Tibial nerve (tissue), 4 donors: ENCODE measurements around the gene CDH4. TPM values are rescaled to one million over a fixed set of nuclear protein-coding genes. Genes with fewer than 3 reads are reported as not detected.
"Not testable (repeated sequence)": the region's sequence is repeated elsewhere in the genome, so short reads cannot be mapped to it uniquely, and the experiment has no call there.

Experiments used
- DNase-seq, 2 donors: peaks; one replicate each; pipeline ENCODE4 v3.0.0-alpha.2; 2019; ENCODE audit warnings: low spot score in 2 of 2
- H3K27ac ChIP-seq, 4 donors: fragments of 200-600 bp; sonication (generic) in 3 of 4; one replicate each; pipeline ENCODE4 v1.5.1; 2017 to 2019; ENCODE audit warnings: mild to moderate bottlenecking in 1 of 4
- H3K27me3 ChIP-seq, 2 donors: fragments of 200-600 bp; sonication (generic) in 1 of 2; one replicate each; pipeline versions ENCODE4 v1.5.1 to v1.6.0; 2017 to 2019
- H3K36me3 ChIP-seq, 3 donors: fragments of 200-600 bp; sonication (generic); one replicate each; pipeline ENCODE4 v1.5.1; 2018 to 2019
- H3K4me1 ChIP-seq, 4 donors: fragments of 200-600 bp; sonication (generic) in 3 of 4; one replicate each; pipeline ENCODE4 v1.5.1; 2017 to 2019
- H3K4me3 ChIP-seq, 4 donors: fragments of 200-600 bp; sonication (generic) in 3 of 4; one replicate each; pipeline ENCODE4 v1.5.1; 2017 to 2019; ENCODE audit warnings: mild to moderate bottlenecking in 1 of 4, moderate library complexity in 1 of 4
- H3K9me3 ChIP-seq, 4 donors: fragments of 200-600 bp; sonication (generic) in 3 of 4; one replicate each; pipeline ENCODE4 v1.5.1; 2017 to 2019
- CTCF ChIP-seq, 5 experiments: fragments of 200-600 bp in 3 of 5; fragments of 450-650 bp in 2 of 5; sonication (generic) in 3 of 5; IDR thresholded peaks; one replicate each; pipeline ENCODE4 v1.5.1; 2016 to 2019; ENCODE audit warnings: antibody characterized with exemption in 5 of 5, mild to moderate bottlenecking in 3 of 5, moderate library complexity in 2 of 5
- EP300 ChIP-seq, 2 donors: sonication (generic); formaldehyde crosslinking; IDR thresholded peaks; one replicate each; pipeline ENCODE4 v1.6.1; 2017; ENCODE audit warnings: antibody characterized with exemption in 2 of 2, mild to moderate bottlenecking in 1 of 2
- POLR2A ChIP-seq, 2 donors: fragments of 450-650 bp; IDR thresholded peaks; one replicate each; pipeline ENCODE4 v1.6.1; 2017; ENCODE audit warnings: antibody characterized with exemption in 2 of 2, mild to moderate bottlenecking in 2 of 2, moderate library complexity in 2 of 2
- WGBS, 2 donors: methylation state at CpG; one replicate each; pipeline ENCODE4 v1.1.5; 2018; 5-methylcytosine and 5-hydroxymethylcytosine counted together
- total RNA-seq, 4 donors: library from RNA; depleted of rRNA; stranded (reverse); fragments of >200 nt; gene quantifications; one replicate each; pipeline ENCODE4 v1.1.0, GENCODE V29; 2016

CDH4 gene
- total RNA-seq, 4 donors from 2014 or later: 0.78 to 2.3 (median 1.0) TPM

GRCh38 chr20:61268024-61268423 is 16.0 kb downstream of the CDH4 start:
- WGBS, 2 donors: 83 to 86% methylated on average over 10 of the region's 10 CpGs
- no peaks in the 10 kb centered on the region for H3K9me3 ChIP-seq
- no peak for TF ChIP-seq EP300 (IDR thresholded peaks at IDR 0.05)
- TF ChIP-seq CTCF (IDR thresholded peaks at IDR 0.05): no peak
- TF ChIP-seq POLR2A (IDR thresholded peaks at IDR 0.05): no peak

GRCh38 chr20:61271312-61272231 is 19.5 kb downstream of the CDH4 start:
- peaks cover 0 to 3% (median 0%) of the 10 kb centered on the region in 4 donors for H3K4me1 ChIP-seq
- H3K4me3 ChIP-seq: no peak overlapping the region
- no peaks in the 10 kb centered on the region for H3K27me3 ChIP-seq
- no peak overlapping the region for H3K27ac ChIP-seq
- no peaks in the 10 kb centered on the region for H3K36me3 ChIP-seq
- H3K9me3 ChIP-seq: peaks cover 0 to 9% (median 0%) of the 10 kb centered on the region in 4 donors
- WGBS, 2 donors: 29 to 42% methylated on average over 18 to 28 of the region's 28 CpGs
- TF ChIP-seq EP300 (IDR thresholded peaks at IDR 0.05) (no peak), CTCF (IDR thresholded peaks at IDR 0.05) (no peak), POLR2A (IDR thresholded peaks at IDR 0.05) (no peak)
- no peak for DNase-seq

More at GRCh38 chr20:61268024-61268423, 16.0 kb downstream of the CDH4 start:
- Histone ChIP-seq H3K27ac (no peak overlapping the region), H3K4me3 (no peak overlapping the region), H3K27me3 (no peaks in the 10 kb centered on the region), H3K4me1 (peaks cover 0 to 3% (median 0%) of the 10 kb centered on the region in 4 donors), H3K36me3 (no peaks in the 10 kb centered on the region)
- no peak for DNase-seq

GRCh38 chr20:61273024-61273423 is 21.0 kb downstream of the CDH4 start:
- H3K36me3 ChIP-seq, H3K27ac ChIP-seq, H3K4me1 ChIP-seq, H3K9me3 ChIP-seq, H3K27me3 ChIP-seq, H3K4me3 ChIP-seq, DNase-seq: not testable (repeated sequence)
- 86 to 87% methylated on average over 7 of the region's 7 CpGs for WGBS, 2 donors

- not testable (repeated sequence) for H3K4me1 ChIP-seq, H3K9me3 ChIP-seq, H3K4me3 ChIP-seq, H3K27ac ChIP-seq, DNase-seq, H3K27me3 ChIP-seq, H3K36me3 ChIP-seq
- 95% methylated on average over 1 of the region's 1 CpG for WGBS, 2 donors
Observed at GRCh38 chr20:61273666-61274065, 21.6 kb downstream of the CDH4 start.

GRCh38 chr20:61274326-61274725 is 22.3 kb downstream of the CDH4 start:
- no peak for DNase-seq
- Histone ChIP-seq H3K27me3 (no peaks in the 10 kb centered on the region), H3K4me1 (peaks cover 0 to 3% (median 0%) of the 10 kb centered on the region in 4 donors), H3K27ac (no peak overlapping the region), H3K36me3 (no peaks in the 10 kb centered on the region), H3K9me3 (peaks cover 0 to 9% (median 0%) of the 10 kb centered on the region in 4 donors), H3K4me3 (no peak overlapping the region)
- TF ChIP-seq CTCF (IDR thresholded peaks at IDR 0.05) (no peak), POLR2A (IDR thresholded peaks at IDR 0.05) (no peak), EP300 (IDR thresholded peaks at IDR 0.05) (no peak)
- WGBS, 2 donors: 92% methylated on average over 8 of the region's 8 CpGs

GRCh38 chr20:61278296-61278695 is 26.2 kb downstream of the CDH4 start:
- no peak for DNase-seq
- Histone ChIP-seq H3K27ac (no peak overlapping the region), H3K9me3 (peaks cover 0 to 9% (median 0%) of the 10 kb centered on the region in 4 donors), H3K4me1 (no peaks in the 10 kb centered on the region), H3K4me3 (no peak overlapping the region), H3K27me3 (no peaks in the 10 kb centered on the region), H3K36me3 (no peaks in the 10 kb centered on the region)
- TF ChIP-seq POLR2A (IDR thresholded peaks at IDR 0.05) (no peak), CTCF (IDR thresholded peaks at IDR 0.05) (no peak), EP300 (IDR thresholded peaks at IDR 0.05) (no peak)
- WGBS, 2 donors: 90 to 91% methylated on average over 4 of the region's 4 CpGs
